Calu3 (cell line): ENCODE results near the gene SNX33. TPM values are rescaled to one million over a fixed set of nuclear protein-coding genes. Genes with fewer than 3 reads are reported as not detected.
"Not testable (repeated sequence)": the region's sequence is repeated elsewhere in the genome, so short reads cannot be mapped to it uniquely, and the experiment has no call there.

Experiments
- BruUV-seq: library from RNA; stranded (reverse); fragments of 400-500 nt; replicated peaks from 2 replicates; lab custom pipeline; 2021; lab: Mats Ljungman, UMichigan
- CTCF ChIA-PET: fragments of 300-600 bp; sonication (Branson Sonifier 250); formaldehyde crosslinking; loops from one replicate; lab custom pipeline; 2022; ENCODE audit warnings: antibody characterized with exemption; lab: Charles Lee
- DNase-seq: peaks from one replicate; pipeline ENCODE4 v3.0.0; 2022
- H3K27ac Mint-ChIP-seq: one replicate; pipeline ENCODE4 v1.8.0; 2022; ENCODE audit warnings: mixed read lengths; ENCODE audit not compliant: unreplicated experiment
- H3K27me3 Mint-ChIP-seq: one replicate; pipeline ENCODE4 v1.8.0; 2022; ENCODE audit warnings: mixed read lengths; ENCODE audit not compliant: unreplicated experiment
- H3K36me3 Mint-ChIP-seq: one replicate; pipeline ENCODE4 v1.8.0; 2022; ENCODE audit warnings: mild to moderate bottlenecking, moderate library complexity, mixed read lengths; ENCODE audit not compliant: insufficient read depth, unreplicated experiment
- H3K4me1 Mint-ChIP-seq: one replicate; pipeline ENCODE4 v1.8.0; 2022; ENCODE audit warnings: mild to moderate bottlenecking, low read depth, mixed read lengths; ENCODE audit not compliant: unreplicated experiment
- H3K4me3 Mint-ChIP-seq: one replicate; pipeline ENCODE4 v1.8.0; 2022; ENCODE audit warnings: mild to moderate bottlenecking, low read depth, moderate library complexity, mixed read lengths; ENCODE audit not compliant: unreplicated experiment
- H3K9me3 Mint-ChIP-seq: one replicate; pipeline ENCODE4 v1.8.0; 2022; ENCODE audit warnings: low read depth, mixed read lengths; ENCODE audit not compliant: unreplicated experiment
- CTCF ChIP-seq: fragments of 200-600 bp; IDR thresholded peaks from one replicate; pipeline ENCODE4 v1.8.0; 2022; ENCODE audit warnings: antibody characterized with exemption; ENCODE audit not compliant: unreplicated experiment
- intact Hi-C: fragments of 100-400 bp; cut with micrococcal nuclease; formaldehyde crosslinking; loops from one replicate; pipeline ENCODE4 v1.10.0; 2022; ENCODE audit not compliant: unreplicated experiment
- total RNA-seq: library from RNA; stranded (reverse); gene quantifications from 2 replicates; pipeline ENCODE4 v1.2.3, GENCODE V29; 2022

SNX33 gene
- total RNA-seq, 1 experiment from 2014 or later, result 23.2 TPM

GRCh38 chr15:75677465-75678323, 30.0 kb downstream of the SNX33 start:
- no peak overlapping the region for H3K27ac Mint-ChIP-seq
- peaks cover 5% of the 10 kb centered on the region for H3K36me3 Mint-ChIP-seq
- H3K9me3 Mint-ChIP-seq, result no peaks in the 10 kb centered on the region
- no peak overlapping the region for H3K4me3 Mint-ChIP-seq
- TF ChIP-seq CTCF, result no peak
- intact Hi-C loops, result no loop called here
- H3K4me1 Mint-ChIP-seq, result peaks cover 12% of the 10 kb centered on the region
- BruUV-seq, result no TSS peak
- DNase-seq, result no peak
- CTCF ChIA-PET, result interaction anchor here (1.2 kb wide), 1 partner anchor 37 kb away, joined by 3 read pairs; no protein-coding TSS in a partner anchor
- H3K27me3 Mint-ChIP-seq, result no peaks in the 10 kb centered on the region

GRCh38 chr15:75678324-75678690, 30.6 kb downstream of the SNX33 start:
- not testable (repeated sequence) for H3K27ac Mint-ChIP-seq, H3K4me3 Mint-ChIP-seq
- CTCF ChIA-PET, result interaction anchor here (1.2 kb wide), 1 partner anchor 37 kb away, joined by 3 read pairs; no protein-coding TSS in a partner anchor

GRCh38 chr15:75680007-75680789, 32.5 kb downstream of the SNX33 start:
- no TSS peak for BruUV-seq
- CTCF ChIA-PET, result interaction anchor here (1.4 kb wide), 1 partner anchor 41 kb away, joined by 4 read pairs; the partner anchor contains the start of gene IMP3
- H3K4me1 Mint-ChIP-seq, result no peaks in the 10 kb centered on the region
- DNase-seq, result no peak
- no peak overlapping the region for H3K4me3 Mint-ChIP-seq
- intact Hi-C loops, result loop anchor here (5.0 kb wide), 1 partner anchor 43 kb away; no protein-coding TSS in a partner anchor
- H3K9me3 Mint-ChIP-seq, result no peaks in the 10 kb centered on the region
- TF ChIP-seq CTCF, result no peak
- H3K36me3 Mint-ChIP-seq, result peaks cover 5% of the 10 kb centered on the region
- H3K27me3 Mint-ChIP-seq, result no peaks in the 10 kb centered on the region
- no peak overlapping the region for H3K27ac Mint-ChIP-seq

More at GRCh38 chr15:75678324-75678690, 30.6 kb downstream of the SNX33 start:
- H3K27me3 Mint-ChIP-seq, intact Hi-C loops, BruUV-seq, H3K36me3 Mint-ChIP-seq, H3K4me1 Mint-ChIP-seq, H3K9me3 Mint-ChIP-seq, DNase-seq: not testable (repeated sequence)

- intact Hi-C loops, result loop anchor here (2.0 to 5.0 kb wide), 3 partner anchors 34 to 174 kb away; no protein-coding TSS in a partner anchor
- CTCF ChIA-PET, result interaction anchor here (1.0 to 1.4 kb wide), 2 partner anchors 10 to 41 kb away, joined by 3 to 4 read pairs; no protein-coding TSS in a partner anchor
- H3K9me3 Mint-ChIP-seq, result no peaks in the 10 kb centered on the region
- peaks cover 5% of the 10 kb centered on the region for H3K36me3 Mint-ChIP-seq
- H3K4me3 Mint-ChIP-seq, result no peak overlapping the region
- no peaks in the 10 kb centered on the region for H3K4me1 Mint-ChIP-seq
- BruUV-seq, result no TSS peak
- DNase-seq, result no peak
- no peaks in the 10 kb centered on the region for H3K27me3 Mint-ChIP-seq
- TF ChIP-seq CTCF, result no peak
- H3K27ac Mint-ChIP-seq, result no peak overlapping the region
These were observed 34.7 kb downstream of the SNX33 start for GRCh38 chr15:75682181-75683135.
